IPS DF 4.7 (cell line): ENCODE data around the gene FAM98B.
"Not testable (repeated sequence)": the region's sequence is repeated elsewhere in the genome, so short reads cannot be mapped to it uniquely, and the experiment has no call there.

Experiments
- DNase-seq: peaks from one replicate; pipeline ENCODE4 v3.0.0-alpha.2; 2013; ENCODE audit warnings: low spot score; ENCODE audit errors: extremely low read depth

The FAM98B gene

DNA sequence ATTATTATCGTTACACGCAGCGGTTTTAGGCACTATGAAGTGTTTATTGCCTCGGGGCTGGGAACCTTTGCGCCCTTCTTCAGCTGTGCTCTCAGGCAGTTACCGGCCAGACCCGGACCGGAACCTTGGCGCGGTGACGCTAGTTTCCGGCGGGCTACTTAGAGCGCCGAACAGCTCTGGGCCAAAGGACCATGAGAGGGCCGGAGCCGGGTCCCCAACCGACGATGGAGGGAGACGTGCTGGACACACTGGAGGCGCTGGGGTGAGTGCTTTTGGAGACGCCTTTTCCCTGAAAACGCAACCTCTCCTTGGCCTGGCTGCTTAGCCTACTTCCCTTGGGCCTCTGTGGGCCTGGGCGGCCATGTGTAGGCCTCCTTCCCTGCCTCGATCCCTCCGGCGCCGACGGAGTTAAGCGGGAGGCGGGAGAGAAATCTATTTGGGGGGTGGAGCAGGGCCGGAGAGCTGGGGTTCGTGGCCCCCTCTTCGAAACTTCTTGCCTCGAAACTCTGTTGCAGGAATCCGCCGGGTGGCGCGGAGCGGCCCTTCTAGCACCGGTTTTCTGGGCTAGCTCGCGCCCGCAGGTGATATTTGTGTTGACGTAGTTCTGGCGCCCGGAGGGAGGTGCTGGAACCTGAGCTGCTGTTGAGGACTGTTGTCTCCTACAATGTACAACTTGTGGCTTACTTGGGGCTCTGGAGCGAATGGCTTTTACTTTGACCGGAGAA is at the start of gene FAM98B:
TSS of gene FAM98B (plus strand) at position 157 of the 725 bp plus-strand sequence. CDS start at position 192, 35 bp downstream.
- DNase-seq = peak; percentile 41

DNA sequence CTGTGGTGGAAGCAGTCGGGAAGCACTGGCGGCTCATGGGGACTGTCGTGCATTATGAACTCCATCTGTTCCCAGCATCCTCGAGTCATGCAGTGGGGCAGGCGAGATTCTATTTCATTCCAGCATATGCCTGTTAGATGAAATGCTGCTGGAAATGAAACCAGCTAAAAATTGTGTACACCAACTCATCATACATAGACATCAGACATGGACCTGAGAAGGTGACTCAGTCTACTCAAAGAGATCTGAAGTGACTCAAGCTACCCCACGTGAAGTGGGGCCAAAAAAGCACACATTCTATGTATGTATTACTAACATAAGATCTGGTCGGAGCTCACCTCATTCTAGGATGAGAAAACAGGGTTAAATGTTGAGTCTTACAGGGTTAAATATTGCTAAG is 47.5 kb upstream of the FAM98B start:
- DNase-seq = no peak

DNA sequence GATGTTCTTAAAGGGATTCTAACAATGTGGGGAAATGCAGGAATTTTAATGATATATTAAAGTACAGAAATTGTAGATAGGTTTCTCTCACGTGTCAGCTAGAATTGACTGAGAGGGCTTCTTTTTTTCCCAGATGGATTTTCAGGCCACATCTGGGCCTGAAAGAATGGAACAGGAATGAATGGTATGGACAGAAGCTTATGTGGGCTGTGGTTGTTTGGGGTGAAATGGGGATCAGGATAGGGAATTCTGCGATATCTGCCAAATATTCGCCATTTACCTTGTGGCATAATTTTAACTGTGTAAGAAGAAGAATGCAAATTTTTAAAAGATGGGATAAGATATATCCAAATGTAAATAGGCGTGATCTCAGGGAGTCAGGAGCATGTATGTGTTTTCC is 45.4 kb upstream of the FAM98B start:
- DNase-seq = no peak

DNA sequence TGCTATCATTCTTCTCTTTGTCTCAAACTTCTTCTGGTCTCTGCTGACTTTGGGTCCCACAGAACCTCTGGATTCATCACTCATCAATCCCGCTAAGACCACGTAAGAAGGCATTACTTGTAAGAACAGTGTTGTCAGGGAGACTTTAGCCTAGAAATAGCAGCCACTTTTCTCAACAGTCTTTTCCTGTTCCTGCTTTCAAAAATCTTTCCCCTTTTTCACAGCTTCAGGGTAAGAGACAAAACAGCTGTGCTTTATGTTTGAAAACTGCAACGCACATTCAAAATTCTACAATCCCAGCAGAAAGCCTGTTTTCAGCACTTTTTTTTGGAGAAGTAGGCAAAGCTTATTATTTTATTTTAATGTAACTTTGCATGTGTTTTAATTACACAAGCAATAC is 42.0 kb upstream of the FAM98B start:
- no peak for DNase-seq

DNA sequence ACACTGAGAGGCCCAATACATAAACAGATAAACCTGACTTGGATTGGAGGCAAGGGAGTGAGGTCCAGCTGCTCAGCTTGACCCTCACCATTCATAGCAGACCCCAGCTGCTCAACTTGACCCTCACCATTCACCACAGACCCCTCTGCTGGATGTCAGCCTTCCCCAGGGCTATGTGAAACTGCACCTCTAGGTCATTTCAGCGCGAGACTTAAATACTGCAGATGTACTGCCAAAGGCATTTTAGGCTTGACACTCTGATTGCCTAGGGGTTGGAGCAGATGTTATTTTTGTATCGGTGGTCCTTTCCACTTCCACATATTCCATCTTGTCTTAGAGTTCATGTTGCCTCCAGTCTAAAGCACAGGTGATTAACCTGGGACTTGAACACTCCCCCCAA is 41.5 kb upstream of the FAM98B start:
- DNase-seq = no peak

DNA sequence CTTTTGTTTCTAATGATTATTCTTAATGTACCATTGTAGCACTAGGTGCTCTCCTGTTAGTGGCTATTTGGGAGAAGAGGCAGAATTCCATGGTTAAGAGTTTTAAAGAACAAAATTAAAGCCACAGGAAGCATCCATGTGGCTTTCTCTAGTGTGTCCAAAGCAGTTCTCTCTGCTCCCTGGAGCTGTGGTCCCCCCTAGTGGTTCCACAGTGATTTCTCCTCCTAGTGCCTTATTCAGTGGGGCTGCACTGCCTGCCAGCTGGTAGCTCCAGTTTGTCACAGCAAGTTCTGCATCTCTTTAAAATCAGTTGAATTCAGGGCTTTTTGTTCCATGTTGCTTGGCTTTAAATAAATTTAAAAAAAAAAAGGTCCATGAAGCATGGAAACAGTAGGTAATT is 39.6 kb upstream of the FAM98B start:
- DNase-seq = peak; percentile 16

DNA sequence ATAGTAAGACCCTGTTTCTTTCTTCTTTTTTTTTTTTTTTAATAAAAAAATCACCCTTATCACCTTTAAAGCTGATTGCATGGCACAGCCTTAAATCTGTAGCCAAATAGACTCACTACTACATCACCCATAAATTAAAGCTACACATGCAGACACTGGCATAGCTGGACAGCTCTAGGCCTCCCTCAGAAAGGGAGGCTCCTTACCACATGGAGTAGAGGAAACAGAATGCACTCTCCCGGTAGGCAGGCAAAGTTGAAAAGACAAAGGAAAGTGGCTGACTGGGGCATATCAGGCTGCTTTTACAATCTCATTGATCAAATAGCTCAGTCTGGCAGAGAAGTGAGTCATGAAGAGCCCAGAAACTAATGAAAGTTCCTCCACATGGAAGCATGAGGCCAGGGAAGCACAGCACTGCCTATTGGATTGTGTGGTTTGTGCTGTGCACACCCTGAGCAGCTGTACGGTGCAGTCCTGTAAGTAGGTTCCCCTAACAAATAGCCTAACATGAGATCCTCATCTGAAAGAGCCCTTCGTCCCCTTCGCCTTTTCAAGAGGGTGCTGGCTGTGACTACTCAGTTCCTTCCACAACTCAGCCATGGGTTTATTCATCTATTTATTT is 32.7 kb upstream of the FAM98B start:
- DNase-seq = no peak

DNA sequence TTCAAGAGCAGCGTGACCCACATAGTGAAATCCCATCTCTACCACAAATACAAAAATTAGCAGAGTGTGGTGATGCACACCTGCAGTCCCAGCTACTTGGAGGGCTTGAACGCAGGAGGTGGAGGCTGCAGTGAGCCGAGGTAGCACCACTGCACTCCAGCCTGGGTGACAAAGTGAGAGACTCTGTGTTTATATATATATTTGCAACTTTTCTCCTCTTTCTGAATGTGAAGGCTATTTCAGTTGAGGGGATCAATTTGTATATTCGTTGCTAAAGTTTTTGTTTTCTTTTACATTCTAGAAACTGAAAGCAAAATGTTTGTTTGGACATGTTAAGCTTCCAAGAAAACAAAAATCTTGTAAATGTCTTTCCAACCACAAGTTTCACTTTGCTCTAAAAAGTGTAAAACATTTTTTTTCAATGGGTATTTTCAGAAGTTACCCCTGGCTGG is 29.8 kb upstream of the FAM98B start:
- no peak for DNase-seq

DNA sequence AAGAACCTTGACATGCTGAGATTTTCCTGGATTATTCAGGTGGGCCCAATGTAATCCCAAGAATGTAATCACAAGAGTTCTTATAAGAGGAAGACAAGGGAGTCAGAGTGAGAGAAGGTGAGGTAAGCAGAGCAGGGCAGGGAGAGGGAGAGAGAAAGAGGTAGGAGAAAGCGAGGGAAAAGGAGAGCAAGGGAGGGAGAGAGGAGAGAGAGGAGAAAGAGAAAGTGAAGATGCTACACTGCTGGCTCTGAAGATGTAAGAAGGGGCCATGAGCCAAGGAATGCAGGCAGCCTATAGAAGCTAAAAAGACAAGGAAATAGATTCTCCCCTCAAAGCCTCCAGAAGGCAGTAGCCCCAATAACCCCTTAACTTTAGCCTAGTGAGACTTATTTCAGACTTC is 28.7 kb upstream of the FAM98B start:
- DNase-seq = no peak

DNA sequence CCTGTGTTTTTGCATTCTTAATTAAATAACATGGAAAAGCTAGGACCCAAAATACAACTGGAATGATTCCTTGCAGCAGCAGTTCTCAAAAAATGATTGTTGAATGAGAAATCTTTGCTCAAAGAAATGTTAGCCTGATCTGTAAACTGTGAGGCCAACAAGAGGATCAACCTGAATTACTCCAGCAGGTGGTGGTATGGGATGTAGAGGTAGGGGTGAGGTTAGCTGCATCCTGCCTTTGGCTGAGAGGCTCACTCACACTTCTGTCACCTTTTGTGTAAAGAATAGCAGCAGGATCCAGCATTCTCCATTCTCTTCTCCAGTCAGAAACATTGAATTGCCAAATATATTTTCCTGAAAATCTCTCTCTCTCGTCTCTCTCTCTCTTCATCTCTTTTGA is 26.5 kb upstream of the FAM98B start:
- DNase-seq = peak; percentile 5

DNA sequence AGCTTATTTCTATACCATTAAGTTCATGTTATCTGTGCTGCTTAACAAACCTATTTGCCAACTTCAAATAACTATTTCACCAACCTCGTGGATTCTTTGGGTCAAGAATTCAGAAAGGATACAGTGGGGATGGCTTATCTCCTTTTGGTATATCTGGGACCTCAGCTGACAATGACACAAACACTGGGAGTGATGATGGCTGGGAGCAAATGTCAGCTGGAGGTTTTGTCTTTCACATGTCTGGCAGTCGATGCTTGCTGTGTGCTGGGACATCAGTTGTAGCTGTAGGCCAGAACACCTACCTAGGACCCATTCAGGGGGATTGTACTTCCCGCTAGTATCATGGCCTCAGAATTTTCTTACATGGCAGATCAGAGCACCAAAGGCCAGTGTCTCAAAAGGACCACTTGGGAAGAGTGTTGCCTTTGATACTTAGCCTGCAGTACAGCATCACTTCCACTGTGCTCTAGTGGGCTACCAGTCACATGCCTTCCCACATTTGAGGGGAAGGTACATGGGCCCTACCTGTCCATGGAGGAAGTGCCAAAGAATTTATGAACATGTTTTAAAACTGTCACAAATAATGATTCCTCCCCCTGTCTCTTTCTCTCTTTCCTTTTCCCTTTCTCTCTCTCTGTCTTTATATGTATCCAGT is 23.7 kb upstream of the FAM98B start:
- no peak for DNase-seq

DNA sequence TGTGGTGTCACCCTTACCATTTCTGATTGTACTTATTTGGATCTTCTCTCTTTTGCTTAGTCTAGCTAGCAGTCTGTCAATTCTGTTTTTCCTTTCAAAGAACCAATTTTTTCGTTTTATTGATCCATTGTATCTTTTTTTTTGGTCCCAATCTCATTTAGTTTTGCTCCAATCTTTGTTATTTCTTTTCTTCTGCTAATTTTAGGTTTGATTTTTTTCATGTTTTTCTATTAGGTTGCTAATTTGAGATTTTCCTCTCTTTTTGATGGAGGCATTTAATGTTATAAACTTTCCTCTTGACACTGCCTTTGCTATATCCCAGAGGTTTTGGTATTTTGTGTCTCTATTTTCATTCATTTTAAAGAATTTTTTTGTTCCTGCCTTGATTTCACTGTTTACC is 16.9 kb upstream of the FAM98B start:
- no peak for DNase-seq

DNA sequence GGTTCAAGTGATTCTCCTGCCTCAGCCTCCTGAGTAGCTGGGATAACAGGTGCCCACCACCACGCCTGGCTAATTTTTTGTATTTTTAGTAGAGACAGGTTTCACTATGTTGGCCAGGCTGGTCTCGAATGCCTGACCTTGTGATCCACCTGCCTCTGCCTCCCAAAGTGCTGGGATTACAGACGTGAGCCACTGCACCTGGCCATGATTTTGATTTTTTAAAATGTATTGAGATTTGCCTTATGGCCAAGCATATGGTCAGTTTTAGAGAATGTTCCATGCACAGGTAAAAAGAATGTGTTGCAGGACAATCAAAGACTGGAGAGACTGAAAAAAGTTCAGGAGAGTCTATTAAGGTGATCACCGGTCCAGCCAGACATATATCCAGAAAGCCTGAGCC is 16.3 kb upstream of the FAM98B start:
- DNase-seq = not testable (repeated sequence)

DNA sequence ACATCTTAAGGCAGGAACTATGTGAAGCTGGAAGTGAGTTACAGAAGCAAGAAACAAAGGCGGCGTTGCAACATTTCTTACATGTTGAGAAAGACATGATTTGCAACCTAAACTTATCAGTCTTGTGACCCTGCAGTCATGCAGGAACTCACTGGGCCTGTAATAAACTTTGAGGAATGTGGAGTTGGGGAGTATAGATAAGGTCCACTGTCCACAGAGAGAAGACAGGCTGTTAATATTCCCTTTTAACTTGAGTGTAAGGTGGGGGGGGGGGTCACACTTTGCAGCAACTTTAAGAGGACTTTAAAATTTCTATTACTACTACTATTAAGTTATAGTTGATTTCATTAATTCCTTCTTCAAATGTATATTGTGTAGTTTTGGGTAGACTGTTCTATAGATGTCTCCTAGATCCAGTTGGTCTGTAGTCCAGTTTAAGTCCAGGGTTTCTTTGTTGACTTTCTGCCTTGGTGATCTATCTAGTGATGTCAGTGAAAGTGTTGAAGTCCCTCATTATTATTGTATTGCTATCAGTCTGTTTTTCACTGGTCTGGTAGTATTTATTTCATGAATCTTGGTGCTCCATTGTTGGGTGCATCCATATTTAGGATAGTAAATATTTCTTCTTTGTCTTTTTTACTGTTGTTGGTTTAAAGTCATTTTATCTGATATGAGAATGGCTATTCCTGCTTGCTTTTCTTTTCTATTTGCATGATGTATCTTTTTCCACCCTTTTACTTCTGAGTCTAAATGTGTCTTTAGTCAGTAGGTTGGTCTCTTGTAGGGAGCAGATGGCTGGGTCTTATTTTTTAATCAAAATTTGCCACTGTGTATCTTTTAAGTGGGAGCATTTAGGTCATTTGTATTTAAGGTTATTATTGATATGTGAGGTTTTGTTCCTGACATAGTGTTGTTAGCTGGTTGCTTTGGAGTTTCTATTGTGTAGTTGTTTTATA is 15.6 kb upstream of the FAM98B start:
- no peak for DNase-seq

DNA sequence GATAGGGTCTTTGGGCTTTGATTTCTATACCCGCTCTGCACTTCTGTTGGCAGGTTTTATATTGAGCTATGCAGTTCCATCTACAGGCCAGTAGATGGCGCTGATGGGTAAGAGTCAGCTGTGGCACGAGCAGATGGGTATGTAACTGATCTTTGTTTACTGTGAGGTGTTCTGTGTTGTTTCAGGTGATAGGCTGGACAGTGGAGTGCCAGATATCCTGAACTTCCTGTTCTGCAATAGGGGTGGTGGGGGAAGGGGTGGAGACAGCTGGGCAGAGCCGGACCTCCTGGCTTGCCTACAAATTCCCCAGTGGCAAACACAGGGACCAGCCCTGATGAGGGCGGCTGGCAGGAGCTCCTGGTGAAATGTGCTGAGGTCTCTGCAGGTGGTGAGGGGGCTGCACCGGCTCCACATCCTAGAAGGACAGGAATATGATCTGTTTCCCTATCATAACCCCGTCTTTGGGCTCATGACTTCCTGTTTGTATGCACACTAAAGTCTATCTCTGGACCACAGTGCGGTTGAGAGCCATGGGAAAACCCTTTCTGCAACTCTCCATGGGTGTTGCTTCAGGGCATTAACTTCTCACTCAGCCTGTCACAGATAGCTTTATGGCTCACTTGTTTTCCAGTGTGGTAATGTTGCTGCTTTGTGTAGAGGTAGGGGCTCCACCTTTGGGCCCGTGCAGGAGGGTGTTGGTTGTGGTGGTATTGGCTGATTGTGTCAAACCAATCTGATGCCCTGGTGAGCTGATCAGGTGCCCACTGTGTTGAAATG is 13.4 kb upstream of the FAM98B start:
- peak; percentile 56 for DNase-seq

DNA sequence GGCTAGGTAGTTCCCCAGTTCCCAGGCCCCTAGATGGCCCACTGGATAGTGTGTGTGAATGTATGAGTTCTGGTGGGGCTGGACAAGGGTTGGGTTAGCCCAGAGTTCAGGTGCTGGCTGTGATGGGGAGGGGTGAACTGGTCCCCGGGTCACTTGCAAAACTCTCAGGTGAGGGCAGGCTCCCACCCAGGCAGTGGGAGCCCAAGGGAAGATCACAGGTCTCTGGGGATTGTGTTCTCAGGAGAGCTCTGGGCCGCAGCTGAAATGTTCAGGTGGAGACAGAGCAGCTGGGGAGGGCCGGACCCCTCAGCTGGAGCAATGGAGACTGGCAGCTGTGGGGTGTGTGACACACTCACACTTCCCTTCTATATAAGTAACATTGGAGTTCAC is 12.8 kb upstream of the FAM98B start:
- no peak for DNase-seq

DNA sequence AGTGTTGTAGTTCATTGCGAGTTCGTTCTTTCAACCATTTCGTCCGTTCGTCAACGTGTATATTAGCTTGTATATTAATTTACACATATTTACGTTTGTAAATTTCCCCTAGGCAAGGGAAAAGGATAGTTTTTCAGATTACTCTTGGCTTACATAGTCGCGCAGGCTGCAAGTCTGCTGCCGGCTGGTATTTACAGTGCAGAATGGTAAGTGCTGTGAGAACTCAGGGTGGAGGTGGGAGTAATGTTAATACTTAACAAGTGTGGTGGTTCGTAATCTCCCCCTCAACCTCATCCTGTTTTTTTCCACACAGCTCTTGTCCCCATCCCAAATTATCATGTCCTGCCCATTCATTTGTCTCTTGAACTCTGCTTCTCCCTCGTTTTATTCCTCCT is 766 bp downstream of the FAM98B start:
- no peak for DNase-seq

DNA sequence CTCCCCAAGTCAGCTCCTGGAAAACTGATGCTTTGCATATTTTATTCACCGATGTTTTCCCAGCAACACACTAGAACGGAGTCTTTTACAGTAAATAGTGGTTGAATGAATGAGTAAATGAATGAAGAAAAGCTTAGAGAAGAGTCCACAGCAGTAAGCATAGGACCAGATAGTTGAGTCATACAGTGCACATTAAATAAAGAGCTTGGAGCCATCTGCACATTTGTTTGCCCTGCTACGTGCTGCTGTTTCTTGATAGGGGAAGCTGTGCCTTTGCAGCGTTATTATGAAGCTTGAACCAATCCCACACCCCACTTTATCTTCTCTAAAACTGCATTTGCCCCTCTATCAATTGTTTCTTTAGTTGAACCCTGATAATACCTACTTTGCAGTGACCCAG is 1.2 kb downstream of the FAM98B start:
- DNase-seq = no peak

DNA sequence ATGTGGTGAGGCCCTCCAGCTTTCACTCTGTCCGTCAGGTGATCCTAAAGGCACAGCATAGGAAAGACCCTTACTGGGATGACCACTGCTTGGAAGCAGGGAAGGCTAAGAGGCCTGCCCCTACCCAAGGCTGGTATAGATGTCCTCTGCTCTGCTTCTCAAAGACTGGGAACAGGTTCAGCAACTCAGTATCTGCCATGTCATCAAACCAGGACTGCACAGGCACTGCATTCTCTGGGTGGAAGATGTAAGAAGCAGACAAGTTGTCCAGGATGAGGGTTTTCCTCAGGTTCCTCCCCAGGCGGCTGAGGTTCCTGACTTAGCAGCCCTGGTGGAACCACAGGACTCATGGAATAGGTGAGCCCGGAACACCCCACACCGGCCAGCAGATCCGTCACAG is 4.7 kb downstream of the FAM98B start:
- no peak for DNase-seq

DNA sequence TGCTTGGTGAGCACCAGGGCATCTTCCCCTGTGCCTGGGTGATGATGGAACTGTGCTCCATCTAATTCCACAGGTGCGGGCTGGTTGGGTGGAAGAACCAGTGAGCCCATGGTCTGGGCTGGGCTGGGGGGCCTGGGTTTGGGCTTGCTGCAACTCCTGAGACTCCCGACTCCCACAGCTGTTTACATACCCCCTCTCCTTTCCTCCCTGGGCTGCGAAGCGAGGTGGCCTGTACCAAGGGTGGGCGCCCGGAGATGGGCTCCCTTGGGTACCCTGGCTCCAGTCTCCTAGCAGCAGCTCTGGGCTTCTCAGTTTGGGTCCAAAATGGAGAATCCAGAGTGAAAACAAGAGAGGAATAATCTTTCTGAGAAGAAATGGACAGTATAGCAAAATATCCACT is 5.6 kb downstream of the FAM98B start:
- no peak for DNase-seq

DNA sequence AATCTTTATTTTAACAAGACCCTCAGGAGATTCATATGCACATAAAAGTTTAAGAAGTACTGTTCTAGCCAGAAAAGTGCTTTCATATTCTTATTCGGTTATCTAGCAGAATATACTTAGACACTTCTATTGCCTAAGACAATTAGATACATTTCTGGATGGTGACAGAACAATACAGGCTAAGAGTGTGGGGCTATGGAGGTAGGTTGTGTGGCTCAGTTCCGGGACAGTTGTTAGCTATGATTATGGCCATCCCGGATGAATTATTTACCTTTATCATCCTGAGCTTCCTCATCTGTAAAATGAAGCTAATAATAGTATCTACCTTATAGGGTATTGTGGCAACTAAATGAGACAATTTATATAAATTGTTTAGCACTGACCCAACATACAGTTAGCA is 6.6 kb downstream of the FAM98B start:
- no peak for DNase-seq
